ENCODE results near the gene RALGPS1. TPM values are rescaled to one million over a fixed set of nuclear protein-coding genes. Genes with fewer than 3 reads are reported as not detected.

Gene RALGPS1
- total and polyA plus RNA-seq, 2 donors (not counting 1 experiment from before 2014, with no cell fraction given), result 19.7 to 39.9 TPM

DNA sequence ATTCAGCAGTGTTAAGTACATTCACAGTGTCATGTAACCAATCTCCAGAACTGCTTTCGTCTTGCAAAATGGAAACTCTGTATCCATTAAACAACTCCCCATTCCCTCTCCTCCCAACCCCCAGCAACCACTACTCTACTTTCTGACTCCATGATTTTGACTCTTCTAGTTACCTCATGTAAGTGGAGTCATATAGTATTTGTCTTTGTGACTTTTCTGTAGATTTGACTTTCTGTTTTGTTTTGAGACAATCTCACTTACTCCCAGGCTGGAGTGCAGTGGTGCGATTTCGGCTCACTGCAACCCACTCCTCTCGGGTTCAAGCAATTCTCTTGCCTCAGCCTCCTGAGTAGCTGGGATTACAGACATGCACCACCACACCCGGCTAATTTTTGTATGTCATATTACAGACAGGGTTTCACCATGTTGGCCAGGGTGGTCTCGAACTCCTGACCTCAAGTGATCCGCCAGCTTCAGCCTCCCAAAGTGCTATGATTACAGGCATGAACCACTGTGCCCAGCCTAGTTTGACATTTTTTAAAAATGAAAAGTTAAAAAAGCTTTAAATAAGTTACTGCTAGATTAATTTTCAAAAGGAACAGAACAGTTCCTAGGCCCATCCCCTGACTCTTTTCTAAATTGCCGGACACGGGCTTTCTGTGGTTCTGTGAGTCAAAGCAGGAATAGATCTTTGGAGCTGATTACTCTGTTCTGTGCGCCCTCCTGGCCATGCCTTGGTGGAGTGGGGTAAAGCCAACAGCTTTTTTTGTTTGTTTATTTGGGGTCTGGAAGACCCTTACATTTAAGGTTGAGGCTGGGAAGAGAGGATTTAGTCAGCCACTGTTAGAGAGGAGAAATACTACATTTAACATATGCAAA, 59.3 kb downstream of the RALGPS1 start:
- peaks cover 2% of the 10 kb centered on the region in 2 experiments for H3K36me3 ChIP-seq (replicated peaks in 1 of 2; ENCODE audit: control extremely low read depth in 1 of 2, control insufficient read depth in 1 of 2, extremely low read depth in 1 of 2, insufficient read depth in 2 of 2, low read length in 1 of 2)
- Mint-ChIP-seq H3K27me3 (no peaks in the 10 kb centered on the region), H3K9me3 (ENCODE audit: insufficient read depth) (no peaks in the 10 kb centered on the region), H3K4me3 (no peak overlapping the region), H3K4me1 (no peaks in the 10 kb centered on the region), H3K27ac (no peak overlapping the region)
- ChIA-PET POLR2A (no interaction called here), CTCF (no interaction called here)
- no peak overlapping the region for H3K4me3 ChIP-seq (ENCODE audit: control extremely low read depth in 1 of 5, extremely low read depth in 1 of 5, insufficient read depth in 1 of 5, low read depth in 2 of 5, low read length in 4 of 5)
- no peaks in the 10 kb centered on the region for H3K9me3 ChIP-seq (ENCODE audit: control extremely low read depth in 1 of 3, control insufficient read depth in 2 of 3, insufficient read depth in 1 of 3, low read length in 2 of 3)
- ATAC-seq (ENCODE audit: low read depth), result no peak
- intact Hi-C loops (cut with micrococcal nuclease), result no loop called here
- H3K9ac ChIP-seq (ENCODE audit: low read length), result no peak overlapping the region
- no peak overlapping the region for H3K27ac ChIP-seq (ENCODE audit: low read length in 2 of 2)
- WGBS (ENCODE audit: insufficient coverage), result 95% methylated on average over 6 of the region's 10 CpGs
- H2AFZ ChIP-seq (ENCODE audit: insufficient read depth, low read depth, low read length, poor library complexity, severe bottlenecking), result no peak overlapping the region
- no peaks in the 10 kb centered on the region for H3K4me1 ChIP-seq (ENCODE audit: control insufficient read depth in 2 of 2, insufficient read depth in 2 of 2, low read length in 2 of 2)
- H3K27me3 ChIP-seq (replicated peaks in 1 of 4; ENCODE audit: control extremely low read depth in 1 of 4, control insufficient read depth in 3 of 4, insufficient read depth in 4 of 4, low read length in 3 of 4), result no peaks in the 10 kb centered on the region
- no peaks in the 10 kb centered on the region for H3K79me2 ChIP-seq (ENCODE audit: control insufficient read depth, insufficient read depth, low read length)
- no peak for DNase-seq
- no peaks in the 10 kb centered on the region for H4K20me1 ChIP-seq (ENCODE audit: control insufficient read depth, insufficient read depth, low read length, poor library complexity, severe bottlenecking)
- TF ChIP-seq EZH2 (IDR thresholded peaks at IDR 0.05; ENCODE audit: borderline replicate concordance, insufficient read depth, low read depth, low read length, poor library complexity, severe bottlenecking) (no peak), CTCF (IDR thresholded peaks at IDR 0.05) (no peak)
- no peak overlapping the region for H3K4me2 ChIP-seq (replicated peaks; ENCODE audit: low read depth, low read length, poor library complexity, severe bottlenecking)

- no peaks in the 10 kb centered on the region for H3K4me1 ChIP-seq (ENCODE audit: control insufficient read depth in 2 of 2, insufficient read depth in 2 of 2, low read length in 2 of 2)
- H3K9me3 Mint-ChIP-seq (ENCODE audit: insufficient read depth), result no peaks in the 10 kb centered on the region
- H2AFZ ChIP-seq (ENCODE audit: insufficient read depth, low read depth, low read length, poor library complexity, severe bottlenecking), result no peak overlapping the region
- no peak overlapping the region for H3K4me3 Mint-ChIP-seq
- H3K4me3 ChIP-seq (ENCODE audit: control extremely low read depth in 1 of 5, extremely low read depth in 1 of 5, insufficient read depth in 1 of 5, low read depth in 2 of 5, low read length in 4 of 5), result no peak overlapping the region
- H4K20me1 ChIP-seq (ENCODE audit: control insufficient read depth, insufficient read depth, low read length, poor library complexity, severe bottlenecking), result no peaks in the 10 kb centered on the region
- ATAC-seq (ENCODE audit: low read depth) (no peak), DNase-seq (no peak)
- H3K27me3 Mint-ChIP-seq, result no peaks in the 10 kb centered on the region
- H3K4me2 ChIP-seq (replicated peaks; ENCODE audit: low read depth, low read length, poor library complexity, severe bottlenecking), result no peak overlapping the region
- no peaks in the 10 kb centered on the region for H3K79me2 ChIP-seq (ENCODE audit: control insufficient read depth, insufficient read depth, low read length)
- H3K27ac Mint-ChIP-seq, result no peak overlapping the region
- CTCF ChIA-PET, result no interaction called here
- no peaks in the 10 kb centered on the region for H3K9me3 ChIP-seq (ENCODE audit: control extremely low read depth in 1 of 3, control insufficient read depth in 2 of 3, insufficient read depth in 1 of 3, low read length in 2 of 3)
- H3K27me3 ChIP-seq (replicated peaks in 1 of 4; ENCODE audit: control extremely low read depth in 1 of 4, control insufficient read depth in 3 of 4, insufficient read depth in 4 of 4, low read length in 3 of 4), result no peaks in the 10 kb centered on the region
- peaks cover 2% of the 10 kb centered on the region in 2 experiments for H3K36me3 ChIP-seq (replicated peaks in 1 of 2; ENCODE audit: control extremely low read depth in 1 of 2, control insufficient read depth in 1 of 2, extremely low read depth in 1 of 2, insufficient read depth in 2 of 2, low read length in 1 of 2)
- no peak overlapping the region for H3K27ac ChIP-seq (ENCODE audit: low read length in 2 of 2)
- WGBS (ENCODE audit: insufficient coverage), result 95% methylated on average over 6 of the region's 6 CpGs
- POLR2A ChIA-PET, result no interaction called here
- H3K9ac ChIP-seq (ENCODE audit: low read length), result no peak overlapping the region
- no peaks in the 10 kb centered on the region for H3K4me1 Mint-ChIP-seq
- TF ChIP-seq EZH2 (IDR thresholded peaks at IDR 0.05; ENCODE audit: borderline replicate concordance, insufficient read depth, low read depth, low read length, poor library complexity, severe bottlenecking) (no peak), CTCF (IDR thresholded peaks at IDR 0.05) (no peak)
- intact Hi-C loops (cut with micrococcal nuclease), result no loop called here
Measured at GRCh38 chr9:126974594-126974993, 60.0 kb downstream of the RALGPS1 start.

All from B cell (primary cell).